Panc1 (cell line): ENCODE measurements around the gene BCO1. TPM values are rescaled to one million over a fixed set of nuclear protein-coding genes. Genes with fewer than 3 reads are reported as not detected.

Source experiments
- ATAC-seq: fragments of 200-7000 bp; cut with Tn5 transposase; 2 replicates; pipeline ENCODE4 v1.9.1; 2020; ENCODE audit warnings: mild to moderate bottlenecking, moderate library complexity
- BruUV-seq: library from RNA; stranded (reverse); fragments of 400-500 nt; replicated peaks from 2 replicates; lab custom pipeline; 2021; lab: Mats Ljungman, UMichigan
- CTCF ChIA-PET: fragments of 300-600 bp; sonication (Branson Sonifier 250); formaldehyde crosslinking; loops from one replicate; lab custom pipeline; 2022; ENCODE audit warnings: antibody characterized with exemption; lab: Charles Lee
- POLR2A ChIA-PET: fragments of 300-600 bp; sonication (Branson Sonifier 250); formaldehyde crosslinking; loops from one replicate; lab custom pipeline; 2022; ENCODE audit warnings: antibody characterized with exemption; lab: Charles Lee
- DNase-seq: peaks from one replicate; pipeline ENCODE4 v3.0.0-alpha.2; 2010; ENCODE audit warnings: low read depth, low spot score
- H3K27ac ChIP-seq: 2 replicates; pipeline ENCODE4 v1.5.1; 2011; ENCODE audit warnings: mild to moderate bottlenecking, low read length, inconsistent platforms
- H3K27me3 ChIP-seq: fragments of 200-500 bp; sonication (Bioruptor generic); 2 replicates; pipeline ENCODE4 v1.6.0; 2014; ENCODE audit warnings: low read length, inconsistent platforms; ENCODE audit not compliant: control insufficient read depth, insufficient read depth
- H3K36me3 ChIP-seq: fragments of 200-500 bp; sonication (Bioruptor generic); 2 replicates; pipeline ENCODE4 v1.5.1; 2014; ENCODE audit warnings: inconsistent platforms, mild to moderate bottlenecking, low read length, moderate library complexity; ENCODE audit not compliant: control insufficient read depth, insufficient read depth
- H3K4me1 ChIP-seq: 2 replicates; pipeline ENCODE4 v1.5.1; 2011; ENCODE audit warnings: inconsistent platforms, mild to moderate bottlenecking, low read length, moderate library complexity; ENCODE audit not compliant: control insufficient read depth, insufficient read depth
- H3K4me3 ChIP-seq, 2 experiments: 2 replicates each; pipeline ENCODE4 v1.5.1; 2011 to 2012; ENCODE audit warnings: low read depth in 2 of 2, low read length in 2 of 2, mild to moderate bottlenecking in 2 of 2, inconsistent platforms in 1 of 2, moderate library complexity in 1 of 2
- H3K9me3 ChIP-seq: fragments of 200-500 bp; sonication (Bioruptor generic); 2 replicates; pipeline ENCODE4 v1.5.1; 2014; ENCODE audit warnings: low read depth, mild to moderate bottlenecking, inconsistent platforms, low read length, moderate library complexity; ENCODE audit not compliant: control insufficient read depth, insufficient read depth
- CTCF ChIP-seq: fragments of 450-650 bp; IDR thresholded peaks from 2 replicates; pipeline ENCODE4 v1.5.1; 2017; ENCODE audit warnings: mild to moderate bottlenecking
- POLR2AphosphoS5 ChIP-seq: IDR thresholded peaks from 2 replicates; pipeline ENCODE4 v1.6.1; 2012; ENCODE audit warnings: mild to moderate bottlenecking, low read depth, low read length, moderate library complexity
- REST ChIP-seq, 2 experiments: IDR thresholded peaks; 2 replicates each; pipeline ENCODE4 v1.6.1; 2011 to 2012; ENCODE audit warnings: low read depth in 2 of 2, control low read depth in 1 of 2, low read length in 1 of 2, mild to moderate bottlenecking in 1 of 2, moderate library complexity in 1 of 2; ENCODE audit not compliant: insufficient read depth in 1 of 2
- SIN3A ChIP-seq: IDR thresholded peaks from 2 replicates; pipeline ENCODE4 v1.6.1; 2012; ENCODE audit warnings: low read depth, mild to moderate bottlenecking, low read length, moderate library complexity, borderline replicate concordance; ENCODE audit not compliant: insufficient read depth
- TCF7L2 ChIP-seq: IDR thresholded peaks from 2 replicates; pipeline ENCODE4 v1.6.1; 2011; ENCODE audit warnings: mild to moderate bottlenecking, low read depth, low read length, inconsistent platforms
- in situ Hi-C: cut with HindIII; loops from 2 replicates; pipeline ENCODE4 v1.10.0; 2016; ENCODE audit warnings: low sequenced_read_pairs, low pct_unique_long_range_greater_than_20kb
- intact Hi-C: fragments of 100-400 bp; cut with micrococcal nuclease; formaldehyde crosslinking; loops from one replicate; pipeline ENCODE4 v1.10.0; 2022; ENCODE audit not compliant: unreplicated experiment
- total RNA-seq: library from RNA; stranded (reverse); gene quantifications from one replicate; pipeline ENCODE4 v1.2.1, GENCODE V29; 2021; ENCODE audit not compliant: unreplicated experiment

Gene BCO1
- total RNA-seq, 1 experiment from 2014 or later, result not detected

- no TSS peak for BruUV-seq
- intact Hi-C loops, result no loop called here
- no peaks in the 10 kb centered on the region for H3K36me3 ChIP-seq
- CTCF ChIA-PET, result no interaction called here
- no peak for DNase-seq
- no peak overlapping the region for H3K27ac ChIP-seq
- no peaks in the 10 kb centered on the region for H3K4me1 ChIP-seq
- in situ Hi-C loops, result no loop called here
- POLR2A ChIA-PET, result no interaction called here
- no peak for ATAC-seq
- no peak overlapping the region for H3K4me3 ChIP-seq
- H3K27me3 ChIP-seq, result no peaks in the 10 kb centered on the region
- H3K9me3 ChIP-seq, result no peaks in the 10 kb centered on the region
- TF ChIP-seq TCF7L2 (no peak), CTCF (no peak), REST (IDR thresholded peaks at IDR 0.05; ENCODE audit: insufficient read depth in 1 of 2, low read depth in 2 of 2, low read length in 1 of 2) (no peak), POLR2AphosphoS5 (no peak), SIN3A (no peak)
These were observed 89.1 kb downstream of the BCO1 start for GRCh38 chr16:81327447-81328196.

- ATAC-seq (no peak), DNase-seq (no peak)
- no TSS peak for BruUV-seq
- Histone ChIP-seq H3K4me1 (no peaks in the 10 kb centered on the region), H3K4me3 (no peak overlapping the region), H3K36me3 (no peaks in the 10 kb centered on the region), H3K9me3 (no peaks in the 10 kb centered on the region), H3K27ac (no peak overlapping the region), H3K27me3 (no peaks in the 10 kb centered on the region)
- intact Hi-C loops (no loop called here), in situ Hi-C loops (no loop called here)
- TF ChIP-seq CTCF, result no peak
- TF ChIP-seq REST (IDR thresholded peaks at IDR 0.05; ENCODE audit: insufficient read depth in 1 of 2, low read depth in 2 of 2, low read length in 1 of 2), result no peak
- no peak for TF ChIP-seq SIN3A
- TF ChIP-seq POLR2AphosphoS5, result no peak
- TF ChIP-seq TCF7L2, result no peak
- ChIA-PET CTCF (no interaction called here), POLR2A (no interaction called here)
These were observed 91.5 kb downstream of the BCO1 start for GRCh38 chr16:81329947-81330346.
